Measurements from ENCODE around the gene BICDL1. TPM values are rescaled to one million over a fixed set of nuclear protein-coding genes. Genes with fewer than 3 reads are reported as not detected.
A peak's percentile ranks its signal among the peaks of the same experiment; 100 is the strongest.

Gene BICDL1
- total and polyA plus RNA-seq, 10 of the 15 experiments (the other 5 are each of a cell fraction or from before 2014, with no cell fraction given), result 0.72 to 12.3 (median 4.2) TPM

- intact Hi-C loops (cut with micrococcal nuclease; ENCODE audit: unreplicated experiment) (no loop called here), in situ Hi-C loops (cut with MboI) (no loop called here)
- Histone ChIP-seq H3K9me3 (replicated peaks; ENCODE audit: control insufficient read depth, insufficient read depth, low read length) (no peaks in the 10 kb centered on the region), H3K27me3 (replicated peaks in 1 of 2; ENCODE audit: control insufficient read depth in 2 of 2, insufficient read depth in 2 of 2, low read length in 1 of 2) (no peaks in the 10 kb centered on the region), H3K4me1 (ENCODE audit: control insufficient read depth, insufficient read depth, low read length) (peaks cover 12% of the 10 kb centered on the region), H3K9ac (ENCODE audit: control insufficient read depth, insufficient read depth, low read length) (no peak overlapping the region), H2AFZ (ENCODE audit: control insufficient read depth, low read depth, low read length) (no peak overlapping the region), H4K20me1 (ENCODE audit: control insufficient read depth, insufficient read depth) (no peaks in the 10 kb centered on the region; the same call in 1 of the 2 replicates), H3K4me3 (no peak overlapping the region), H3K79me2 (ENCODE audit: control insufficient read depth, insufficient read depth, low read length) (no peaks in the 10 kb centered on the region), H3K27ac (ENCODE audit: control insufficient read depth, insufficient read depth) (no peak overlapping the region), H3K4me2 (ENCODE audit: control insufficient read depth, insufficient read depth) (no peak overlapping the region), H3K36me3 (ENCODE audit: control insufficient read depth in 2 of 2, insufficient read depth in 2 of 2, low read length in 1 of 2) (peaks cover 0 to 16% of the 10 kb centered on the region in 2 experiments; a peak in 3 of 4 replicates)
- TF ChIP-seq CREM (IDR thresholded peaks at IDR 0.05; ENCODE audit: low read depth) (no peak), PAX5 (IDR thresholded peaks at IDR 0.05; ENCODE audit: borderline replicate concordance, low read depth, low read length) (no peak)
- FAIRE-seq, result no peak
- no TSS peak for BruUV-seq (replicated peaks)
- RAD21 ChIA-PET (ENCODE audit: unreplicated experiment), result interaction anchor here (1.3 kb wide), 1 partner anchor 101 kb away, joined by 5 read pairs; the partner anchor contains the start of gene BICDL1
- 100% methylated on average over 3 of the region's 3 CpGs for WGBS (ENCODE audit: insufficient coverage, insufficient replicate concordance, low lambda C conversion rate, missing lambda C conversion rate)
- POLR2A ChIA-PET, result interaction anchor here (1.0 kb wide), 1 partner anchor 13 kb away, joined by 3 read pairs; no protein-coding TSS in a partner anchor
- ATAC-seq, result no peak
- DNase-seq (ENCODE audit: low read depth, low spot score), result no peak
- CTCF ChIA-PET, result no interaction called here
- SMC1A ChIA-PET (ENCODE audit: uncharacterized antibody, unreplicated experiment), result no interaction called here
Measured at GRCh38 chr12:120090206-120090605, 101.2 kb downstream of the BICDL1 start.

GRCh38 chr12:120090626-120091295, 101.7 kb downstream of the BICDL1 start:
- Histone ChIP-seq H3K9ac (ENCODE audit: control insufficient read depth, insufficient read depth, low read length) (no peak overlapping the region), H2AFZ (ENCODE audit: control insufficient read depth, low read depth, low read length) (no peak overlapping the region), H3K27ac (ENCODE audit: control insufficient read depth, insufficient read depth) (no peak overlapping the region), H3K4me2 (ENCODE audit: control insufficient read depth, insufficient read depth) (no peak overlapping the region), H3K79me2 (ENCODE audit: control insufficient read depth, insufficient read depth, low read length) (no peaks in the 10 kb centered on the region), H3K9me3 (replicated peaks; ENCODE audit: control insufficient read depth, insufficient read depth, low read length) (no peaks in the 10 kb centered on the region), H3K4me1 (ENCODE audit: control insufficient read depth, insufficient read depth, low read length) (peaks cover 12% of the 10 kb centered on the region), H3K4me3 (no peak overlapping the region), H4K20me1 (ENCODE audit: control insufficient read depth, insufficient read depth) (no peaks in the 10 kb centered on the region; the same call in 1 of the 2 replicates), H3K36me3 (ENCODE audit: control insufficient read depth in 2 of 2, insufficient read depth in 2 of 2, low read length in 1 of 2) (peaks cover 2 to 20% of the 10 kb centered on the region in 2 experiments), H3K27me3 (replicated peaks in 1 of 2; ENCODE audit: control insufficient read depth in 2 of 2, insufficient read depth in 2 of 2, low read length in 1 of 2) (no peaks in the 10 kb centered on the region)
- DNase-seq (ENCODE audit: low read depth, low spot score) (no peak), ATAC-seq (no peak), FAIRE-seq (no peak)
- TF ChIP-seq PRDM15 (CRISPR knock-in tag; IDR thresholded peaks at IDR 0.05) (no peak), POLR2A (IDR thresholded peaks at IDR 0.05; ENCODE audit: low read depth, low read length) (peak; percentile 24; the same call in 1 of the 2 replicates), MEF2B (IDR thresholded peaks at IDR 0.05; ENCODE audit: partially characterized antibody, poor library complexity, severe bottlenecking) (no peak), BCL3 (IDR thresholded peaks at IDR 0.05; ENCODE audit: borderline replicate concordance, insufficient read depth, low read depth, low read length, poor library complexity, severe bottlenecking) (no peak)
- ChIA-PET RAD21 (ENCODE audit: unreplicated experiment) (interaction anchor here (1.3 kb wide), 1 partner anchor 102 kb away, joined by 5 read pairs; the partner anchor contains the start of gene BICDL1), CTCF (interaction anchor here (0.8 kb wide), 1 partner anchor 109 kb away, joined by 3 read pairs; no protein-coding TSS in a partner anchor), POLR2A (interaction anchor here (1.0 kb wide), 1 partner anchor 12 kb away, joined by 3 read pairs; no protein-coding TSS in a partner anchor), SMC1A (ENCODE audit: uncharacterized antibody, unreplicated experiment) (no interaction called here)
- WGBS (ENCODE audit: insufficient coverage, insufficient replicate concordance, low lambda C conversion rate, missing lambda C conversion rate), result 97% methylated on average over 19 of the region's 19 CpGs
- in situ Hi-C loops (cut with MboI) (no loop called here), intact Hi-C loops (cut with micrococcal nuclease; ENCODE audit: unreplicated experiment) (no loop called here)
- BruUV-seq (replicated peaks), result no TSS peak
